Measurements from ENCODE around the gene MTF2.

Gene MTF2

GRCh38 chr1:93186667-93187066, 107.6 kb downstream of the MTF2 start:
- DNase-seq (ENCODE audit: low read depth in 2 of 2) = no peak
